Keratinocyte (primary cell): Measurements from ENCODE around the gene POLD4. TPM values are rescaled to one million over a fixed set of nuclear protein-coding genes. Genes with fewer than 3 reads are reported as not detected.

Experiments
- DNase-seq: peaks from one replicate; pipeline ENCODE4 v3.0.0-alpha.2; 2011; ENCODE audit warnings: low read depth, missing footprints, low spot score
- FAIRE-seq: peaks from 2 replicates; lab custom pipeline; 2011; peaks lifted over from hg19 to GRCh38; lab: Jason Lieb, UNC
- H2AFZ ChIP-seq: 2 replicates; pipeline ENCODE4 v1.6.0; 2012; ENCODE audit warnings: low read length, control low read depth, inconsistent platforms; ENCODE audit not compliant: control insufficient read depth
- H3K27ac ChIP-seq: 2 replicates; pipeline ENCODE4 v1.5.1; 2011; ENCODE audit warnings: low read length; ENCODE audit not compliant: control insufficient read depth, insufficient read depth
- H3K27me3 ChIP-seq: 3 replicates; pipeline ENCODE4 v1.6.0; 2011; ENCODE audit warnings: low read length; ENCODE audit not compliant: control insufficient read depth, insufficient read depth; ENCODE audit errors: extremely low read depth
- H3K36me3 ChIP-seq, 2 experiments: 2 replicates in 1 of 2; 3 replicates in 1 of 2; pipeline ENCODE4 v1.5.1; 2011; ENCODE audit warnings: low read length in 2 of 2, mild to moderate bottlenecking in 1 of 2; ENCODE audit not compliant: control insufficient read depth in 2 of 2, insufficient read depth in 2 of 2; ENCODE audit errors: extremely low read depth in 1 of 2
- H3K4me1 ChIP-seq: 3 replicates; pipeline ENCODE4 v1.5.1; 2011; ENCODE audit warnings: low read length; ENCODE audit not compliant: control insufficient read depth, insufficient read depth; ENCODE audit errors: extremely low read depth
- H3K4me2 ChIP-seq: 3 replicates; pipeline ENCODE4 v1.6.0; 2011; ENCODE audit warnings: low read depth, low read length; ENCODE audit not compliant: control insufficient read depth, insufficient read depth; ENCODE audit errors: extremely low read depth
- H3K4me3 ChIP-seq, 3 experiments: fragments of 200-600 bp in 1 of 3; sonication (generic) in 1 of 3; 2 replicates in 2 of 3; 3 replicates in 1 of 3; pipeline ENCODE4 v1.5.1; 2011 to 2016; ENCODE audit warnings: low read length in 3 of 3, mild to moderate bottlenecking in 3 of 3, control low read depth in 2 of 3, inconsistent platforms in 1 of 3, low read depth in 1 of 3, mixed read lengths in 1 of 3, mixed run types in 1 of 3, moderate library complexity in 1 of 3; ENCODE audit not compliant: control insufficient read depth in 2 of 3, insufficient read depth in 2 of 3; ENCODE audit errors: extremely low read depth in 1 of 3
- H3K79me2 ChIP-seq: 2 replicates; pipeline ENCODE4 v1.6.0; 2012; ENCODE audit warnings: low read length; ENCODE audit not compliant: control insufficient read depth, insufficient read depth
- H3K9ac ChIP-seq: 3 replicates; pipeline ENCODE4 v1.6.0; 2011; ENCODE audit warnings: low read length; ENCODE audit not compliant: control insufficient read depth, insufficient read depth; ENCODE audit errors: extremely low read depth
- H3K9me1 ChIP-seq: 3 replicates; pipeline ENCODE4 v1.6.0; 2011; ENCODE audit warnings: low read length; ENCODE audit not compliant: control insufficient read depth, insufficient read depth; ENCODE audit errors: extremely low read depth
- H3K9me3 ChIP-seq: 2 replicates; pipeline ENCODE4 v1.5.1; 2012; ENCODE audit warnings: low read depth, low read length; ENCODE audit not compliant: control insufficient read depth
- H4K20me1 ChIP-seq: 3 replicates; pipeline ENCODE4 v1.6.0; 2011; ENCODE audit warnings: low read length; ENCODE audit not compliant: control insufficient read depth, insufficient read depth; ENCODE audit errors: extremely low read depth
- CTCF ChIP-seq, 3 experiments: IDR thresholded peaks in 1 of 3; conservative IDR thresholded peaks in 1 of 3; optimal IDR thresholded peaks in 1 of 3; 2 replicates in 2 of 3; 3 replicates in 1 of 3; pipeline versions ENCODE3 to v1.5.1; 2011; ENCODE audit warnings: low read length in 3 of 3, mild to moderate bottlenecking in 3 of 3, moderate library complexity in 2 of 3, control low read depth in 1 of 3, inconsistent platforms in 1 of 3; ENCODE audit not compliant: insufficient read depth in 2 of 3; ENCODE audit errors: extremely low read depth in 1 of 3
- EZH2 ChIP-seq: IDR thresholded peaks from one replicate; pipeline ENCODE4 v1.6.1; 2012; ENCODE audit warnings: inconsistent platforms, mild to moderate bottlenecking, low read length, moderate library complexity
- dilution Hi-C: fragments of 300-500 bp; cut with MboI; formaldehyde crosslinking; loops from one replicate; pipeline ENCODE4 v1.7.0; 2020; ENCODE audit warnings: low sequenced_read_pairs; ENCODE audit not compliant: extremely low pct_ligation_motif_present
- polyA plus RNA-seq, 5 experiments: library from polyadenylated mRNA; depleted of rRNA in 3 of 5; stranded (reverse) in 3 of 5; stranded (forward) in 1 of 5; unstranded in 1 of 5; fragments of >200 nt; gene quantifications; 1 replicate in 1 of 5; 2 replicates in 3 of 5; 3 replicates in 1 of 5; pipeline versions ENCODE4 v1.2.1 to v1.2.3, GENCODE V29; 2011 to 2012; ENCODE audit warnings: missing spikeins in 2 of 5, low read depth in 1 of 5, low replicate concordance in 1 of 5

The POLD4 gene
- polyA plus RNA-seq, 1 donor (not counting 4 experiments of a cell fraction or from before 2014, with no cell fraction given) = 35.7 TPM

GRCh38 chr11:67391304-67392182 is 38.2 kb upstream of the POLD4 start, which contains the start of gene RAD9A:
Gene RAD9A (plus strand): TSS chr11:67391986. CDS start chr11:67392045, 59 bp downstream.
- no peaks in the 10 kb centered on the region for H3K9me1 ChIP-seq
- peak within 1 kb of the TSS; percentile 80 to 97 (median 89) for H3K4me3 ChIP-seq
- H3K9ac ChIP-seq = peak within 1 kb of the TSS; percentile 93
- H3K9me3 ChIP-seq = no peaks in the 10 kb centered on the region
- H3K36me3 ChIP-seq = peaks cover 5 to 14% of the 10 kb centered on the region in 2 experiments
- peak within 1 kb of the TSS; percentile 76 for H3K27ac ChIP-seq
- DNase-seq = peak; percentile 61
- TF ChIP-seq CTCF (optimal IDR thresholded peaks at IDR 0.05 in 1 of 3, IDR thresholded peaks at IDR 0.05 in 1 of 3, conservative IDR thresholded peaks at IDR 0.05 in 1 of 3; ENCODE audit: extremely low read depth in 1 of 3, insufficient read depth in 2 of 3, low read length in 3 of 3) = no peak
- TF ChIP-seq EZH2 = no peak
- H3K4me1 ChIP-seq = peaks cover 11% of the 10 kb centered on the region
- H3K4me2 ChIP-seq = peak within 1 kb of the TSS; percentile 100
- H4K20me1 ChIP-seq = no peaks in the 10 kb centered on the region
- peaks cover 10% of the 10 kb centered on the region for H3K79me2 ChIP-seq
- peak within 1 kb of the TSS; percentile 95 for H2AFZ ChIP-seq
- dilution Hi-C loops = no loop called here
- FAIRE-seq = no peak
- H3K27me3 ChIP-seq = no peaks in the 10 kb centered on the region

GRCh38 chr11:67390947-67391303 is 37.6 kb upstream of the POLD4 start:
- H4K20me1 ChIP-seq = no peaks in the 10 kb centered on the region
- peaks cover 2 to 11% of the 10 kb centered on the region in 2 experiments for H3K36me3 ChIP-seq
- H3K4me1 ChIP-seq = peaks cover 11% of the 10 kb centered on the region
- H3K27me3 ChIP-seq = no peaks in the 10 kb centered on the region
- H3K4me3 ChIP-seq = peak overlapping the region; percentile 80 to 97 (median 89)
- H2AFZ ChIP-seq = peak overlapping the region; percentile 91
- DNase-seq (no peak), FAIRE-seq (no peak)
- peak overlapping the region; percentile 93 for H3K9ac ChIP-seq
- peak overlapping the region; percentile 100 for H3K4me2 ChIP-seq
- no peaks in the 10 kb centered on the region for H3K9me1 ChIP-seq
- peaks cover 10% of the 10 kb centered on the region for H3K79me2 ChIP-seq
- TF ChIP-seq CTCF (optimal IDR thresholded peaks at IDR 0.05 in 1 of 3, IDR thresholded peaks at IDR 0.05 in 1 of 3, conservative IDR thresholded peaks at IDR 0.05 in 1 of 3; ENCODE audit: extremely low read depth in 1 of 3, insufficient read depth in 2 of 3, low read length in 3 of 3) = no peak
- TF ChIP-seq EZH2 = no peak
- H3K27ac ChIP-seq = peak overlapping the region; percentile 76
- dilution Hi-C loops = no loop called here
- H3K9me3 ChIP-seq = no peaks in the 10 kb centered on the region
